Myocyte (in vitro differentiated cells): ENCODE data around the gene BPI. TPM values are rescaled to one million over a fixed set of nuclear protein-coding genes. Genes with fewer than 3 reads are reported as not detected.
"Not testable (repeated sequence)": the region's sequence is repeated elsewhere in the genome, so short reads cannot be mapped to it uniquely, and the experiment has no call there.

Experiments used
- DNase-seq: peaks from one replicate; pipeline ENCODE4 v3.0.0-alpha.2; 2012; ENCODE audit warnings: low read depth
- total RNA-seq: library from RNA; depleted of rRNA; stranded (reverse); fragments of >200 nt; gene quantifications from 2 replicates; pipeline ENCODE4 v1.2.3, GENCODE V29; 2014

BPI gene
- total RNA-seq, 1 donor from 2014 or later, result not detected

- DNase-seq, result no peak
Measured at GRCh38 chr20:38277691-38278090, 26.3 kb upstream of the BPI start.

GRCh38 chr20:38278131-38278530 lies 25.8 kb upstream of the BPI start:
- no peak for DNase-seq

- no peak for DNase-seq
Measured at GRCh38 chr20:38278763-38279162, 25.2 kb upstream of the BPI start.

GRCh38 chr20:38281176-38281915 lies 22.6 kb upstream of the BPI start:
- peak; percentile 35 for DNase-seq

GRCh38 chr20:38283236-38283635 lies 20.7 kb upstream of the BPI start:
- no peak for DNase-seq

- DNase-seq, result not testable (repeated sequence)
Measured at GRCh38 chr20:38284066-38284650, 19.8 kb upstream of the BPI start.

- no peak for DNase-seq
Measured at GRCh38 chr20:38284893-38285444, 19.0 kb upstream of the BPI start.

- DNase-seq, result peak; percentile 42
Measured at GRCh38 chr20:38286586-38287531, 17.1 kb upstream of the BPI start.

GRCh38 chr20:38290829-38291814 lies 12.8 kb upstream of the BPI start:
- DNase-seq, result peak; percentile 77

GRCh38 chr20:38291966-38292365 lies 12.0 kb upstream of the BPI start:
- no peak for DNase-seq

GRCh38 chr20:38293491-38294065 lies 10.4 kb upstream of the BPI start:
- no peak for DNase-seq

- no peak for DNase-seq
Measured at GRCh38 chr20:38294076-38294591, 9.8 kb upstream of the BPI start.

- no peak for DNase-seq
Measured at GRCh38 chr20:38295811-38296210, 8.1 kb upstream of the BPI start.

GRCh38 chr20:38296433-38296832 lies 7.5 kb upstream of the BPI start:
- no peak for DNase-seq

GRCh38 chr20:38297916-38298674 lies 5.9 kb upstream of the BPI start:
- no peak for DNase-seq

GRCh38 chr20:38298768-38299288 lies 5.1 kb upstream of the BPI start:
- DNase-seq, result no peak

- no peak for DNase-seq
Measured at GRCh38 chr20:38299963-38300362, 4.0 kb upstream of the BPI start.

GRCh38 chr20:38300438-38300837 lies 3.5 kb upstream of the BPI start:
- no peak for DNase-seq

- no peak for DNase-seq
Measured at GRCh38 chr20:38301309-38301708, 2.6 kb upstream of the BPI start.
